Measurements from ENCODE around the gene FEN1.

The FEN1 gene

GRCh38 chr11:61776561-61777075 lies 16.1 kb upstream of the FEN1 start:
- POLR2A ChIA-PET, result no interaction called here
- Histone ChIP-seq H3K27ac (ENCODE audit: extremely low read depth, low read depth, low read length) (no peak overlapping the region), H3K4me1 (ENCODE audit: control insufficient read depth, insufficient read depth, low read length) (no peaks in the 10 kb centered on the region), H3K36me3 (ENCODE audit: control insufficient read depth in 2 of 2, insufficient read depth in 1 of 2, low read length in 2 of 2) (peaks cover 0 to 5% of the 10 kb centered on the region in 2 experiments; a peak in 1 of 3 replicates), H3K9me3 (ENCODE audit: control insufficient read depth, insufficient read depth, low read depth, low read length) (no peaks in the 10 kb centered on the region), H3K4me3 (ENCODE audit: low read depth, low read length) (no peak overlapping the region)
- TF ChIP-seq KLF8 (tag by site-specific recombination; IDR thresholded peaks at IDR 0.05) (0 out of 2 replicates have a peak, but pooled peaks have one; percentile 27), ZNF654 (tag by site-specific recombination; IDR thresholded peaks at IDR 0.05; ENCODE audit: low read depth) (peak; percentile 10; the same call in 1 of the 2 replicates), ZNF677 (tag by site-specific recombination; IDR thresholded peaks at IDR 0.05) (no peak), ZNF600 (tag by site-specific recombination; IDR thresholded peaks at IDR 0.05) (no peak), CTCF (tag by site-specific recombination; IDR thresholded peaks at IDR 0.05) (0 out of 2 replicates have a peak, but pooled peaks have one; percentile 9), PATZ1 (tag by site-specific recombination; IDR thresholded peaks at IDR 0.05) (peak; percentile 41; the same call in 1 of the 2 replicates), ZNF768 (tag by site-specific recombination; IDR thresholded peaks at IDR 0.05) (peak; percentile 53; the same call in 1 of the 2 replicates)
- CTCF ChIA-PET, result interaction anchor here (0.5 to 1.0 kb wide), 3 partner anchors 15 to 30 kb away, joined by 3 to 4 read pairs (median 3); no protein-coding TSS in a partner anchor

GRCh38 chr11:61777234-61778090 lies 15.2 kb upstream of the FEN1 start:
- ChIA-PET POLR2A (no interaction called here), CTCF (interaction anchor here (0.5 to 2.6 kb wide), 5 partner anchors 11 to 31 kb away, joined by 3 to 13 read pairs (median 3); no protein-coding TSS in a partner anchor)
- Histone ChIP-seq H3K9me3 (ENCODE audit: control insufficient read depth, insufficient read depth, low read depth, low read length) (no peaks in the 10 kb centered on the region), H3K27ac (ENCODE audit: extremely low read depth, low read depth, low read length) (no peak overlapping the region), H3K4me3 (ENCODE audit: low read depth, low read length) (no peak overlapping the region), H3K4me1 (ENCODE audit: control insufficient read depth, insufficient read depth, low read length) (no peaks in the 10 kb centered on the region), H3K36me3 (ENCODE audit: control insufficient read depth in 2 of 2, insufficient read depth in 1 of 2, low read length in 2 of 2) (peaks cover 0 to 10% of the 10 kb centered on the region in 2 experiments; a peak in 1 of 3 replicates)
- 0 out of 2 replicates have a peak, but pooled peaks have one; percentile 56 for TF ChIP-seq HIC1 (tag by site-specific recombination; IDR thresholded peaks at IDR 0.05)
- no peak for TF ChIP-seq ZSCAN4 (tag by site-specific recombination; IDR thresholded peaks at IDR 0.05)
- TF ChIP-seq ZFP69B (tag by site-specific recombination; IDR thresholded peaks at IDR 0.05), result no peak
- TF ChIP-seq AEBP2 (tag by site-specific recombination; IDR thresholded peaks at IDR 0.05; ENCODE audit: borderline replicate concordance), result no peak
- TF ChIP-seq ZNF76 (tag by site-specific recombination; IDR thresholded peaks at IDR 0.05; ENCODE audit: borderline replicate concordance, low read depth), result no peak
